ENCODE results near the gene EXOC6B. TPM values are rescaled to one million over a fixed set of nuclear protein-coding genes. Genes with fewer than 3 reads are reported as not detected.

EXOC6B gene
- total and polyA plus RNA-seq, 8 donors, result 3.4 to 57.2 (median 27.1) TPM

DNA sequence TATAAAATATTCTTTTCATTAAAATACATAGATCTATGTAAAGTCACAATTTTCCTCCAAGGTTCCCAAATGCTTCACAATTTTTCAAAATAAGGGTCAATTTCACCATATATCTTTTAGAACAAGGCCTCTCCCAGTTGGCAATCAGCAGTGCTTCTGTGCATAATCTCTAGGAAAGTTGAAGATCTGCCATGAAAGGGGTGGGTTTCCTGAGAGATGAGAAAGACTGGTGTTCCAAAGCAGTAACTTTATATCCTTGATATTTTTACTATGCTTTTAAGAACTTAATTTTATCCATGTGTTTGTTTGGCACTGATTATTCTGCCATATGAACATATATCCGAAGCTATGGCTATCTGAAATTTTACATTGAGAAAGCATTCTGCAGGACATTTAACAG is 478.8 kb downstream of the EXOC6B start:
- peak in 1 of 2 donors; percentile 1 for DNase-seq
- H3K9me3 ChIP-seq, result no peaks in the 10 kb centered on the region
- 85 to 99% (median 94%) methylated on average over 1 of the region's 1 CpG for WGBS, 5 donors
- H3K4me3 ChIP-seq, result no peak overlapping the region
- no peaks in the 10 kb centered on the region for H3K4me1 ChIP-seq
- intact Hi-C loops (cut with DNase I; ENCODE audit: low total_unique reads), result loop anchor here (5.0 kb wide), 1 partner anchor 665 kb away; no protein-coding TSS in a partner anchor
- TF ChIP-seq EP300 (IDR thresholded peaks at IDR 0.05), result no peak
- no peak overlapping the region for H3K27ac ChIP-seq
- no peaks in the 10 kb centered on the region for H3K36me3 ChIP-seq
- no peaks in the 10 kb centered on the region for H3K27me3 ChIP-seq

DNA sequence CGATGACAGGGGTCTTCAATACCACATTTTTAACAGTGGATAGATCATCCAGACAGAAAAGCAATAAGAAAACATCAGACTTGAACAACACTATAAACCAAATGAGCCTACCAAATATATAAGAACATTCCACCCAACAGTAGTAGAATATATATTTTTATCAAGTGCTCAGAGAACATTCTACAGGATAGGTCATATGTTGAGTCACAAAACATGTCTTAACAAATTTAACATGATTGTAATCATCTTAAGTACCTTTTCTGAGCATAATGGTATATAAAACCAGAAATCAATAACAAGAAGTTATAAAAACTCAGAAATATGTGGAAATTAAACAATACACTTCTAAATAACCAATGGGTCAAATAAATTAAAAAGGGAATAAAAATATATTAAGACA is 484.2 kb downstream of the EXOC6B start:
- Histone ChIP-seq H3K9me3 (no peaks in the 10 kb centered on the region), H3K4me3 (no peak overlapping the region), H3K4me1 (no peaks in the 10 kb centered on the region), H3K27me3 (no peaks in the 10 kb centered on the region), H3K36me3 (no peaks in the 10 kb centered on the region), H3K27ac (no peak overlapping the region)
- intact Hi-C loops (cut with DNase I; ENCODE audit: low total_unique reads), result loop anchor here (5.0 kb wide), 1 partner anchor 49 kb away; no protein-coding TSS in a partner anchor
- WGBS, 5 donors, result 93 to 97% (median 96%) methylated on average over 1 of the region's 1 CpG
- TF ChIP-seq EP300 (IDR thresholded peaks at IDR 0.05) (no peak), POLR2AphosphoS5 (IDR thresholded peaks at IDR 0.05) (no peak), POLR2A (IDR thresholded peaks at IDR 0.05) (no peak)
- TF ChIP-seq, protein P1, sequence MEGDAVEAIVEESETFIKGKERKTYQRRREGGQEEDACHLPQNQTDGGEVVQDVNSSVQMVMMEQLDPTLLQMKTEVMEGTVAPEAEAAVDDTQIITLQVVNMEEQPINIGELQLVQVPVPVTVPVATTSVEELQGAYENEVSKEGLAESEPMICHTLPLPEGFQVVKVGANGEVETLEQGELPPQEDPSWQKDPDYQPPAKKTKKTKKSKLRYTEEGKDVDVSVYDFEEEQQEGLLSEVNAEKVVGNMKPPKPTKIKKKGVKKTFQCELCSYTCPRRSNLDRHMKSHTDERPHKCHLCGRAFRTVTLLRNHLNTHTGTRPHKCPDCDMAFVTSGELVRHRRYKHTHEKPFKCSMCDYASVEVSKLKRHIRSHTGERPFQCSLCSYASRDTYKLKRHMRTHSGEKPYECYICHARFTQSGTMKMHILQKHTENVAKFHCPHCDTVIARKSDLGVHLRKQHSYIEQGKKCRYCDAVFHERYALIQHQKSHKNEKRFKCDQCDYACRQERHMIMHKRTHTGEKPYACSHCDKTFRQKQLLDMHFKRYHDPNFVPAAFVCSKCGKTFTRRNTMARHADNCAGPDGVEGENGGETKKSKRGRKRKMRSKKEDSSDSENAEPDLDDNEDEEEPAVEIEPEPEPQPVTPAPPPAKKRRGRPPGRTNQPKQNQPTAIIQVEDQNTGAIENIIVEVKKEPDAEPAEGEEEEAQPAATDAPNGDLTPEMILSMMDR (IDR thresholded peaks at IDR 0.05), result no peak
- no peak for DNase-seq

DNA sequence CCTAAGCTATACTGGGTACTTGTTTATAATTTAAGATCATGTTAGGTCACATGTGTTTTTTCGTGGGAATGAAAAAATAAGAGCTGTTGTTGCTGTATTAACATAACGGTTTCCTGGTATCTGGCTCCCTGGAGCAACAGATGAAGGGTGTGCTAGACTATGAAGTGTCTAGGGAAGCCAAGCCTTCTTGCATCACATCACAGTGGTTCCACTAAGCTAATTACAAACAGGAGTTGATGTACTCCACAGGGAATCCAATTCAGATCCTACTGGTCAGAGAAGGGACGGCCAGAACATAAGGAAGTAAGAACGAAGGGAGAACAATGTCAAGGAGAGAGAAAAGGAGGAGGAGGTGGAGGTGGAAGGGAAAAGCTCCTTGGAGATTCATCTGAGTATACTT is 485.2 kb downstream of the EXOC6B start:
- no peaks in the 10 kb centered on the region for H3K9me3 ChIP-seq
- no peaks in the 10 kb centered on the region for H3K4me1 ChIP-seq
- H3K4me3 ChIP-seq, result no peak overlapping the region
- TF ChIP-seq EP300 (IDR thresholded peaks at IDR 0.05) (no peak), POLR2A (IDR thresholded peaks at IDR 0.05) (no peak), POLR2AphosphoS5 (IDR thresholded peaks at IDR 0.05) (no peak)
- TF ChIP-seq, protein P1 (IDR thresholded peaks at IDR 0.05), result no peak
- DNase-seq, result no peak
- H3K36me3 ChIP-seq, result no peaks in the 10 kb centered on the region
- no peak overlapping the region for H3K27ac ChIP-seq
- 83 to 93% (median 89%) methylated on average over 4 of the region's 4 CpGs for WGBS, 5 donors
- intact Hi-C loops (cut with DNase I; ENCODE audit: low total_unique reads), result loop anchor here (5.0 kb wide), 1 partner anchor 48 kb away; no protein-coding TSS in a partner anchor
- no peaks in the 10 kb centered on the region for H3K27me3 ChIP-seq

DNA sequence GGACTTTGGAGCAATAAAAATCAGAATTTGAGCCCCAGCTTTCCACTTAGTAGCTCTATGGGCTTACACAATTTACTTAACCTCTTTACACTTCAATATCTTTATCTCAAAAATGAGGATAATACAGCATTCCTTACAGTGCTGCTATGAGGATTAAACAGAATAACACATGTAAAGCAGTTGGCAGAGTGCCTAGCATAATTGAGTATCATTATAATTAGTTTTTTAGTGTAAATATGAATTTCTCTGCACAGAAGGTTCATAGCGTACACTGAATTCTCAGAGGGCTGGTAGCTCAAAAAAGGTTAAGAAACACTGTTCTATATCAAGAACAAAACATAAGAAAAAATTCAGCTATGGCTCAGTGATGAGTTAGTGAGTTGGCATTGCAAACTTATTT is 487.8 kb downstream of the EXOC6B start:
- DNase-seq, result no peak
- no peaks in the 10 kb centered on the region for H3K4me1 ChIP-seq
- no peak overlapping the region for H3K27ac ChIP-seq
- WGBS, 5 donors, result 83 to 94% (median 91%) methylated on average over 1 of the region's 1 CpG
- no peaks in the 10 kb centered on the region for H3K9me3 ChIP-seq
- H3K27me3 ChIP-seq, result no peaks in the 10 kb centered on the region
- no peak overlapping the region for H3K4me3 ChIP-seq
- TF ChIP-seq, protein P1 (IDR thresholded peaks at IDR 0.05), result no peak
- no peak for TF ChIP-seq POLR2AphosphoS5 (IDR thresholded peaks at IDR 0.05)
- intact Hi-C loops (cut with DNase I; ENCODE audit: low total_unique reads), result no loop called here
- no peaks in the 10 kb centered on the region for H3K36me3 ChIP-seq

DNA sequence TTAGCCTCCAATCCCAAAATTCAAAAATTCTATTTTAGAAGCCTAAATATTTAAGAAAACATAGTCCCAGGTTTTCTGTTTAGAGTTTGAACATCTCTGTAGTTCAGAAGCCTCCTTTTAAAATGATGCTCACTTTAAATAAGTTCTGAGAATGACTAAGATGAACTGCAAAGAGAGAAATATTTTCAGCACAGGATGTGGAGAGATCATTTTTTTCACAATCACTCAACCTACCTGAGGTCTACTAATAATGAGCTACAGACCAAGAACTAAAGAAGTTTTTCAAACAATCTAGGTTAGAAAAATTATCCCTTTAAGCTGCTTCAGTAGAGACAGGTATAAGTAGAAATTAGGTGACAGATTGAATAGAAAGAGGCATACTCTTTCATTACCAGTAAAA is 493.1 kb downstream of the EXOC6B start:
- H3K27ac ChIP-seq, result no peak overlapping the region
- DNase-seq, result no peak
- no peaks in the 10 kb centered on the region for H3K9me3 ChIP-seq
- intact Hi-C loops (cut with DNase I; ENCODE audit: low total_unique reads), result no loop called here
- H3K36me3 ChIP-seq, result no peaks in the 10 kb centered on the region
- H3K27me3 ChIP-seq, result no peaks in the 10 kb centered on the region
- H3K4me1 ChIP-seq, result no peaks in the 10 kb centered on the region
- TF ChIP-seq EP300 (IDR thresholded peaks at IDR 0.05) (no peak), POLR2A (IDR thresholded peaks at IDR 0.05) (no peak), POLR2AphosphoS5 (IDR thresholded peaks at IDR 0.05) (no peak)
- TF ChIP-seq, protein P1 (IDR thresholded peaks at IDR 0.05), result no peak
- H3K4me3 ChIP-seq, result no peak overlapping the region

All from stomach (tissue), 9 donors.